Stimulated activated CD8-positive, alpha-beta memory T cell treated with anti-CD3 and anti-CD28 coated beads, Interleukin-4, amount 100 ng/mL, for 48 hours (primary cell): ENCODE results near the gene BMP3.

Source experiments
- DNase-seq: peaks from one replicate; pipeline ENCODE4 v3.0.0-alpha.2; 2020

BMP3 gene

GRCh38 chr4:81042578-81043365, 12.3 kb downstream of the BMP3 start:
- DNase-seq: no peak

DNA sequence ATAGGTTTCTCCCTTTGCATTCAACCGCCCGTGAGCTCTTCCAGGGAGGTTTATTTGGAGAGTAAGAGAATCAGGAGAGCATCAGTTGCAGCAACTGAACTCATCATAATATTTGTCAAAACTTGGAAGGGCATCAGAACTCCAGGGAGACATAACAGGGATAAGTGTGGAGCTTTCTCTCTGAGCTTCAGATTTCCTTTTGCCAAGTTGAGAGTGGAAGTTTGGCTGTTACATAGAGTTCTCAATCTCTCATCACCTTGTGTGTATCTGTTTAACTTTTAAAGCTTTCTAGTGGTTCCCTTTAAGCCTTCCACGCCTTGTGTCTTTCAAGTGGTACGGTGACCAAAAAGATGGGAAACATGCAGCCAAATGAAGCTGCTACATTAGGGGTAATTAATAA, 18.8 kb downstream of the BMP3 start:
- DNase-seq: no peak

DNA sequence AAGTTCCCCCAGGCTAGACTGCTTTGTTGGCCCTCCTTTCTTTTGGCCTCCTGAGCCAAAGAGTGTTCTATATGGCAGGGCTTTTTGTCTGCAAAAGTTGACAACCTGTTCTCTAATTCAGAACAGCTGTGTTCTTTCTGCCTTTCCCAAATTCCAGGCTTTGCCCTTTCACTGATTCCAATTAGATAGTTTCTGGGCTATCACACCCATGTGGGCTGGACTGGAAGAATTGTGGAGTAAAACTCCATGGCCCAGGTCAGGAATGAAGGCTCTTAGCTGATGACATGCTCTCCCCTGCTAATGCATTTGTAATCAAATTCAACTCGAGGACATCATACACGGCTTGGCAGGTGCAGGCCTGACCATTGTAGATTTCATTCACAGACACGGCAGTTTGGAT, 19.4 kb downstream of the BMP3 start:
- no peak for DNase-seq

GRCh38 chr4:81052119-81053068, 21.9 kb downstream of the BMP3 start:
- DNase-seq: peak; percentile 70

DNA sequence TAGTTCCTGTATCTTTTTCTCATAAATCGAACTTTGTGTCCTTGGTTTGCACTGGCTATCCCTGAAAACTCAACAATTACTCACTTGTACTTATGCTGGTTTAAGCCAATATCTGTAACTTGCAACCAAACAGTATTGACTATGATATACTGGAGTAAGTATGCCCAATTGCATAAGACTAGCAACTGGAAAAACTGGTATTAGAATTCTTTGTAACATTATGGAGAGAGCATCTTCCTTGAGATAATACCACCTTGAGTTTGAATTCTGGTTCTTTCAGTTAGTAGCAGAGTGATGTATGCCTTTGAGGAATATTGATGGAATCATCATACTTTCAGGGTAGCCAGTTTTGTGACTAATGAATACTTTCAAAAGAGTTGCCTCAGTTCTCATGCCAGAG, 28.1 kb downstream of the BMP3 start:
- DNase-seq: no peak

DNA sequence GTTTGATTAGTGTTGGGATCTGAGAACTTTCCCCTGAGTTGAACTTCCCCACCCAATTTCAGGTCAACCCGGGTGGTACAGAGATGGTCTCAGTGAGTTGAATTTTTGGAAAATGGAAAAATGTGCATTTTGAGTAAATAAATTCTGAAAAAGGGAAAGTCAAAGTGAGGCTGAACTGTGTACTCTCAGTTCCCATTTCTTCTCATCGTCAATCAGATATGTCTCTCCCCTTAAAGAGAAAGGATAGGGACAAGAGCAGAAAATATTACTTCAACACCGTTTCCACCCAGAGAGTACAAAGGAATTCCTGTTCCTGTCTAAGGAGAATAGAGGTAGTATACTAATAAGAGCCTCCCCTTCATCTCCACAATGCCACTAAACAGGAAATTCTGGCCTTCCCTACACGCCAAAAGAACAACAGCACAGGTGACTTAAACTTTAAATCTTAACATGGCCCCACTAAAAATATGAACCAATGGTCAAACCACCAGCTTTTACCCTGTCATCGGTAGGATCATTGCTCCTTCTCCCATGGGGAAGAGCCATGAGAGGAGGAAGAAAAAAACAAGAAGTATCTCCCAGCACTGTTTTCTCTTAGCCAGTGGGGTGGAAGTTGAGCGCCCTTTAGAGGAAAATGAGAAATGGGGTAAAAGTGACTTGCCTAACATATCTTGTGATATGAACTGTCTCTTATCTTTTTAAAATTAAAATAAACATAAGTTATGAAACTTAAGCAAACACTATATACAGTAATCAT, 30.3 kb downstream of the BMP3 start:
- DNase-seq: no peak

DNA sequence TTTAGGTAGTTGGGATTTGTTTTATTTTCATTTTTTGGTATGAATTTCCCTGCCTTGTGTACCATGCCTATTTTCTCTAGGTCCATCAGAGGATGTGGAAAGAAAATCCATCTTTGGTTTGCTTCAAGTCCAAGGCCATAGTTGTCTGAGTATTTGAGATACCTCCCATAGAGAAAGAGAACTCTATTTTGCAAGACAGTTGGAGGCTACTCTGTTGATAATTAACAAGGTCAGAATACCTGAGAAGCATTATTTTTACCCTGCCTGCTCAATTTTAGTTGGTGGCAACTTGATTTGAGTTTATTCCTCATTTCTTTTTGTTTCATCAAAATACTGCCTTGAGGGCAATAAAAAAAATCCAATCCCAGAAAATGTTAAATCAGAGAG, 30.8 kb downstream of the BMP3 start:
- DNase-seq: no peak

GRCh38 chr4:81062001-81062400, 31.5 kb downstream of the BMP3 start:
- DNase-seq: no peak

- no peak for DNase-seq
Observed at GRCh38 chr4:81065446-81065845, 34.9 kb downstream of the BMP3 start.

DNA sequence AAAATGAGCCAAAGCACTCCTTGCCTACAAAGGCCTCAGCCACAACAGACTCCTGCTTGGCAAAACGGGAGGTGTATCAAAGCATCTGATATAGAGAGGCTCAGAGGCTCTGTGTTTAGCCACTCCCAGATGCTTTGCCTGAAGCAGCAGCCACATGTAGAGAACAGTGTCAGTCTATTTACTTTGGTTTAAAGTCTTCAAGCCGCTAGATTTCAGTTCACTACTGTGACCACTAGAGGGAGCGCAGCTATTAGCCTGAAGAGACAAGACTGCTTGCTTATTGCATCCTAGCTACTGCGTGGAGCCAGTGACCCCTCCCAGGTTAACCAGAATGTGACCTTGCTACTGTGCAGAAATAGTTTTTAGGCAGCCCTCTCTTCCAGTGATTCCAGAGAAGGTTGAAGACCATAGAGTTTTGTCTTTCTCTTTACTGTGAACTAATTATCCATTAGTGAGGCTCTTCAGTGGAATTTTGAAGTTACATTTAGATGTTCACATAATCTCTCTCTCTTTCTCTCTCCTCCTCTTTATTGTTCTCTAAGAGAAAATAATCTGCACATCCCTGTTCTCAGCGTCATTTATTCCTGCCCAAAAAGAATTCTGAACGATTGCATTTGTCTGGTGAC, 39.3 kb downstream of the BMP3 start:
- peak; percentile 64 for DNase-seq

DNA sequence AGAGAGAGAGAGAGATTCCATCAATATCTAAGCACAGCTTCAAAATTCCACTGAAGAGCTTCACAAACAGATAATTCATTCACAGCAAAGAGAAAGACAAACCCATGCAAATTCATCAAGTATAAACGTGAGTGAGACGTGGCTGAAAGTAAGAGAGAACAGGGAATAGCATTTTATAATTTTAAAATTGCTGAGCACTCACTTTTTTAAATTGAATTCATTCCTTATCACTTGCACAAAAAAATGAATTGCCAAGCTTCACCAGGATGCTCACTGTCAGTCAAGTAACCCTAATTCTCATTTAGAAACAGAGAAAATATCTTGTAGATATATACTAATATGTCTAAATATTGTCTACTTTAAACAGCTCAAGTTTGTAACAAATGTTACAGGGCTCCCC, 40.5 kb downstream of the BMP3 start:
- no peak for DNase-seq

GRCh38 chr4:81081156-81081555, 50.6 kb downstream of the BMP3 start:
- DNase-seq: no peak

- no peak for DNase-seq
Observed at GRCh38 chr4:81084029-81084428, 53.5 kb downstream of the BMP3 start.

- no peak for DNase-seq
Observed at GRCh38 chr4:81084634-81085033, 54.1 kb downstream of the BMP3 start.

- DNase-seq: no peak
Observed at GRCh38 chr4:81085291-81085690, 54.8 kb downstream of the BMP3 start.

- no peak for DNase-seq
Observed at GRCh38 chr4:81085979-81086378, 55.5 kb downstream of the BMP3 start.

DNA sequence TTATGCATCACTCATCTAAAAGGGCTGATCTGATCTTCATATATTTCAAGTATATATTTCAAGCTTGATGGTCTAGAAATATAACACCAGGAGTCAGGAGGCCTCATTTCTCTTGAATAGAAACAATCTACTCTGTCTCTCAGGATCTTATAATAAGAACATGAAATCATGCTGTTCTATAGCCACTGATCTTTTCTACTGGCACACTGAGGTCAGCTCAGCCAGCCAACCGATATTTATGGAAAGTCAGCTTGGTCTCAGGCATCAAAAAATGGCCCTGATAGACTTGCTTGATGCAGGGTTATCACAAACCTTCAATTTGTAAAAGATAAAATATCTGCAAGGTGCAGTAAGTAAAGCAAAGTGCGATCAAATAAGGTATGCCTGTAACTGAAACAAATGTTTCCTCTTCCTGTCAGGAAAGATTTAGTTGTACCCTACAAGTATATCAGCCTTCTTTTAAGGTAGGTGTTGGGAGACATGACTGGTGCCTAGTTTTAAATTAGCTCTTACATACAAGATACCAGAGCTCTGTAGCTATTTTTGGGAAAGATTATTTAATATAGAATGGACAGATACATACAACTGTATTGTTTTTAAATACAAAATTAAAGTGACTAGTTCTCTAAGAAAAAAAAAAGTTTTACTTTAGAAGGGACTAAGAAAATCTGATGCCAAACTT, 63.4 kb downstream of the BMP3 start:
- DNase-seq: no peak

DNA sequence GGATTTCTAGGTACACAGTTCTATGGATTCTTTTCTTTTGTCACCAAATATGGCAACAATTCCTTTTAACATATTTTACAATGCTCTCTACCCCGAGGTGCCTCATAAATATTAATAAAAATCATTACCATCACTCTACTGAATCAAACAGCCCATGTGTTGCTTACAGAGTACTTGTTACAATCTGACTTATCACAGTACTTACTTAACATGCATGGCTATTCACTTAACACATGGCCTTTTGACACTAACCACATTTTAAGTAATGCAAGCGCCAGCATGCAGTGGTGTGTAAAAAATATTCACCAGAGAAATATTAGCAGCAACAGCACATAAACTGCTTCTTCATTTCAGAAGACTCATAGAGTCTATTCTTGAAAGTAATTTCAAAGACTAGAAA, 64.9 kb downstream of the BMP3 start:
- no peak for DNase-seq

GRCh38 chr4:81096566-81096965, 66.1 kb downstream of the BMP3 start:
- no peak for DNase-seq

GRCh38 chr4:81102107-81102506, 71.6 kb downstream of the BMP3 start:
- DNase-seq: no peak

- no peak for DNase-seq
Observed at GRCh38 chr4:81106150-81106549, 75.6 kb downstream of the BMP3 start.
